Measurements from ENCODE around the gene GALT. TPM values are rescaled to one million over a fixed set of nuclear protein-coding genes. Genes with fewer than 3 reads are reported as not detected.

The GALT gene
- total and polyA plus RNA-seq, 2 of the 4 experiments (the other 2 are of a cell fraction), result 15.8 to 34.6 TPM

- Histone ChIP-seq H3K9ac (ENCODE audit: low read depth, low read length) (no peak within 1 kb of the TSS), H3K18ac (ENCODE audit: low read depth, low read length) (no peak within 1 kb of the TSS), H2AK9ac (replicated peaks; ENCODE audit: low read depth, low read length, poor library complexity) (peak within 1 kb of the TSS; percentile 72), H3K27ac (ENCODE audit: insufficient read depth, low read length) (no peak within 1 kb of the TSS), H2BK5ac (ENCODE audit: low read depth, low read length, poor library complexity, severe bottlenecking) (no peak within 1 kb of the TSS), H2AFZ (replicated peaks; ENCODE audit: low read length, poor library complexity) (peak within 1 kb of the TSS; percentile 21), H4K8ac (ENCODE audit: low read depth in 2 of 2, low read length in 2 of 2) (no peak within 1 kb of the TSS), H3K27me3 (ENCODE audit: control insufficient read depth, insufficient read depth, low read length) (no peaks in the 10 kb centered on the region), H3K36me3 (ENCODE audit: control insufficient read depth, insufficient read depth, low read length) (no peaks in the 10 kb centered on the region), H3K9me1 (ENCODE audit: insufficient read depth, low read length) (0 out of 2 replicates have a peak, but pooled peaks cover 4% of the 10 kb centered on the region), H3K4me3 (ENCODE audit: insufficient read depth, low read depth, low read length) (no peak within 1 kb of the TSS), H2BK120ac (ENCODE audit: low read depth, low read length) (no peak within 1 kb of the TSS), H3K4me2 (ENCODE audit: low read depth, low read length) (no peak within 1 kb of the TSS), H3K4me1 (ENCODE audit: control insufficient read depth, insufficient read depth, low read length) (no peaks in the 10 kb centered on the region; the same call in 1 of the 2 replicates), H4K5ac (ENCODE audit: low read depth, low read length) (no peak within 1 kb of the TSS), H2AK5ac (ENCODE audit: low read depth, low read length) (no peak within 1 kb of the TSS), H3K4ac (ENCODE audit: low read depth, low read length) (no peak within 1 kb of the TSS), H2BK20ac (ENCODE audit: low read depth, low read length) (no peak within 1 kb of the TSS), H2BK15ac (ENCODE audit: low read depth, low read length) (no peak within 1 kb of the TSS), H3K79me1 (ENCODE audit: low read depth in 1 of 2, low read length in 2 of 2) (no peaks in the 10 kb centered on the region), H3K14ac (replicated peaks; ENCODE audit: low read depth, low read length) (no peak within 1 kb of the TSS), H4K20me1 (ENCODE audit: insufficient read depth, low read length) (no peaks in the 10 kb centered on the region), H4K91ac (ENCODE audit: insufficient read depth, low read depth, low read length) (no peak within 1 kb of the TSS), H3K56ac (ENCODE audit: extremely low read depth, insufficient read depth, low read length) (no peak within 1 kb of the TSS), H3K23ac (ENCODE audit: low read depth, low read length) (no peak within 1 kb of the TSS), H3K9me3 (ENCODE audit: control insufficient read depth, insufficient read depth, low read length) (no peaks in the 10 kb centered on the region)
- no TSS peak for BruUV-seq (replicated peaks)
- dilution Hi-C loops (cut with HindIII; ENCODE audit: low sequenced_read_pairs, unreplicated experiment), result no loop called here
- TF ChIP-seq MAZ (IDR thresholded peaks at IDR 0.05; ENCODE audit: borderline replicate concordance, low read depth, low read length) (no peak), RCOR1 (IDR thresholded peaks at IDR 0.05; ENCODE audit: insufficient replicate concordance, low read length) (no peak), FOS (IDR thresholded peaks at IDR 0.05; ENCODE audit: low read depth, low read length) (no peak), MXI1 (IDR thresholded peaks at IDR 0.05; ENCODE audit: borderline replicate concordance, low read depth, low read length) (no peak), RFX5 (IDR thresholded peaks at IDR 0.05; ENCODE audit: low read depth, low read length) (no peak), POLR2A (IDR thresholded peaks at IDR 0.05; ENCODE audit: low read depth, low read length) (no peak), USF2 (IDR thresholded peaks at IDR 0.05; ENCODE audit: low read depth, low read length) (no peak)
- TF ChIP-seq, protein P1, sequence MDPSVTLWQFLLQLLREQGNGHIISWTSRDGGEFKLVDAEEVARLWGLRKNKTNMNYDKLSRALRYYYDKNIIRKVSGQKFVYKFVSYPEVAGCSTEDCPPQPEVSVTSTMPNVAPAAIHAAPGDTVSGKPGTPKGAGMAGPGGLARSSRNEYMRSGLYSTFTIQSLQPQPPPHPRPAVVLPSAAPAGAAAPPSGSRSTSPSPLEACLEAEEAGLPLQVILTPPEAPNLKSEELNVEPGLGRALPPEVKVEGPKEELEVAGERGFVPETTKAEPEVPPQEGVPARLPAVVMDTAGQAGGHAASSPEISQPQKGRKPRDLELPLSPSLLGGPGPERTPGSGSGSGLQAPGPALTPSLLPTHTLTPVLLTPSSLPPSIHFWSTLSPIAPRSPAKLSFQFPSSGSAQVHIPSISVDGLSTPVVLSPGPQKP (IDR thresholded peaks at IDR 0.05; ENCODE audit: borderline replicate concordance, low read depth, low read length), result no peak
- TF ChIP-seq, protein P2, sequence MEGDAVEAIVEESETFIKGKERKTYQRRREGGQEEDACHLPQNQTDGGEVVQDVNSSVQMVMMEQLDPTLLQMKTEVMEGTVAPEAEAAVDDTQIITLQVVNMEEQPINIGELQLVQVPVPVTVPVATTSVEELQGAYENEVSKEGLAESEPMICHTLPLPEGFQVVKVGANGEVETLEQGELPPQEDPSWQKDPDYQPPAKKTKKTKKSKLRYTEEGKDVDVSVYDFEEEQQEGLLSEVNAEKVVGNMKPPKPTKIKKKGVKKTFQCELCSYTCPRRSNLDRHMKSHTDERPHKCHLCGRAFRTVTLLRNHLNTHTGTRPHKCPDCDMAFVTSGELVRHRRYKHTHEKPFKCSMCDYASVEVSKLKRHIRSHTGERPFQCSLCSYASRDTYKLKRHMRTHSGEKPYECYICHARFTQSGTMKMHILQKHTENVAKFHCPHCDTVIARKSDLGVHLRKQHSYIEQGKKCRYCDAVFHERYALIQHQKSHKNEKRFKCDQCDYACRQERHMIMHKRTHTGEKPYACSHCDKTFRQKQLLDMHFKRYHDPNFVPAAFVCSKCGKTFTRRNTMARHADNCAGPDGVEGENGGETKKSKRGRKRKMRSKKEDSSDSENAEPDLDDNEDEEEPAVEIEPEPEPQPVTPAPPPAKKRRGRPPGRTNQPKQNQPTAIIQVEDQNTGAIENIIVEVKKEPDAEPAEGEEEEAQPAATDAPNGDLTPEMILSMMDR (conservative IDR thresholded peaks at IDR 0.05; ENCODE audit: low read depth, low read length), result no peak
- DNase-seq, result no peak
- whole genome bisulfite sequencing, 2 experiments (ENCODE audit: extremely low coverage in 2 of 2, insufficient read length in 1 of 2), result no CpG with 5 or more reads among the region's 6 CpGs
- intact Hi-C loops (cut with micrococcal nuclease), result no loop called here
- in situ Hi-C loops (cut with MboI; ENCODE audit: low sequenced_read_pairs), result no loop called here
- ChIA-PET CTCF (no interaction called here), POLR2A (ENCODE audit: unreplicated experiment) (no interaction called here)
- ATAC-seq (ENCODE audit: low read depth), result no peak
These were observed 44.8 kb downstream of the GALT start, which contains the start of gene CCL19 for GRCh38 chr9:34690983-34691935. Gene CCL19, minus strand, starts transcription at chr9:34691276. Its CDS starts 137 bp downstream, at chr9:34691139.
